HG03342 (cell line): ENCODE measurements around the gene PTPRQ.
"Not testable (repeated sequence)": the region's sequence is repeated elsewhere in the genome, so short reads cannot be mapped to it uniquely, and the experiment has no call there.

ENCODE experiments used
- ATAC-seq: cut with Tn5 transposase; IDR thresholded peaks from one replicate; pipeline ENCODE4 v1.9.1; 2021; ENCODE audit warnings: mild to moderate bottlenecking, moderate library complexity; ENCODE audit not compliant: unreplicated experiment

PTPRQ gene

GRCh38 chr12:80634903-80635302 is 190.9 kb downstream of the PTPRQ start:
- ATAC-seq = no peak

- no peak for ATAC-seq
Measured at GRCh38 chr12:80636832-80637231, 192.8 kb downstream of the PTPRQ start.

- ATAC-seq = no peak
Measured at GRCh38 chr12:80641936-80642335, 197.9 kb downstream of the PTPRQ start.

- ATAC-seq = no peak
Measured at GRCh38 chr12:80643961-80644360, 199.9 kb downstream of the PTPRQ start.

- ATAC-seq = no peak
Measured at GRCh38 chr12:80648881-80649280, 204.8 kb downstream of the PTPRQ start.

GRCh38 chr12:80655751-80656150 is 211.7 kb downstream of the PTPRQ start:
- no peak for ATAC-seq

GRCh38 chr12:80659512-80660063 is 215.6 kb downstream of the PTPRQ start:
- ATAC-seq = no peak

- ATAC-seq = no peak
Measured at GRCh38 chr12:80662586-80662985, 218.6 kb downstream of the PTPRQ start.

- no peak for ATAC-seq
Measured at GRCh38 chr12:80670214-80670613, 226.2 kb downstream of the PTPRQ start.

- ATAC-seq = not testable (repeated sequence)
Measured at GRCh38 chr12:80676042-80676636, 232.1 kb downstream of the PTPRQ start.

- ATAC-seq = no peak
Measured at GRCh38 chr12:80676856-80677255, 232.8 kb downstream of the PTPRQ start.

- ATAC-seq = no peak
Measured at GRCh38 chr12:80677994-80678393, 234.0 kb downstream of the PTPRQ start.

- ATAC-seq = no peak
Measured at GRCh38 chr12:80679346-80680131, 235.5 kb downstream of the PTPRQ start.

- peak; percentile 79 for ATAC-seq
Measured at GRCh38 chr12:80681287-80681686, 237.3 kb downstream of the PTPRQ start.

GRCh38 chr12:80681786-80682185 is 237.8 kb downstream of the PTPRQ start:
- ATAC-seq = no peak

GRCh38 chr12:80684077-80684495 is 240.1 kb downstream of the PTPRQ start:
- no peak for ATAC-seq

GRCh38 chr12:80690090-80690489 is 246.1 kb downstream of the PTPRQ start:
- ATAC-seq = no peak

- no peak for ATAC-seq
Measured at GRCh38 chr12:80690513-80690912, 246.5 kb downstream of the PTPRQ start.

GRCh38 chr12:80692114-80692513 is 248.1 kb downstream of the PTPRQ start:
- ATAC-seq = peak; percentile 50

GRCh38 chr12:80697270-80697887 is 253.3 kb downstream of the PTPRQ start:
- no peak for ATAC-seq

- no peak for ATAC-seq
Measured at GRCh38 chr12:80698256-80698655, 254.2 kb downstream of the PTPRQ start.
